MV-4-11 (cell line): ENCODE results near the gene FCGR3B.
A peak's percentile ranks its signal among the peaks of the same experiment; 100 is the strongest.
"Not testable (repeated sequence)": the region's sequence is repeated elsewhere in the genome, so short reads cannot be mapped to it uniquely, and the experiment has no call there.

Source experiments
- DNase-seq: peaks from one replicate; lab custom pipeline; 2025; lab: John Stamatoyannopoulos, UW

Gene FCGR3B

DNA sequence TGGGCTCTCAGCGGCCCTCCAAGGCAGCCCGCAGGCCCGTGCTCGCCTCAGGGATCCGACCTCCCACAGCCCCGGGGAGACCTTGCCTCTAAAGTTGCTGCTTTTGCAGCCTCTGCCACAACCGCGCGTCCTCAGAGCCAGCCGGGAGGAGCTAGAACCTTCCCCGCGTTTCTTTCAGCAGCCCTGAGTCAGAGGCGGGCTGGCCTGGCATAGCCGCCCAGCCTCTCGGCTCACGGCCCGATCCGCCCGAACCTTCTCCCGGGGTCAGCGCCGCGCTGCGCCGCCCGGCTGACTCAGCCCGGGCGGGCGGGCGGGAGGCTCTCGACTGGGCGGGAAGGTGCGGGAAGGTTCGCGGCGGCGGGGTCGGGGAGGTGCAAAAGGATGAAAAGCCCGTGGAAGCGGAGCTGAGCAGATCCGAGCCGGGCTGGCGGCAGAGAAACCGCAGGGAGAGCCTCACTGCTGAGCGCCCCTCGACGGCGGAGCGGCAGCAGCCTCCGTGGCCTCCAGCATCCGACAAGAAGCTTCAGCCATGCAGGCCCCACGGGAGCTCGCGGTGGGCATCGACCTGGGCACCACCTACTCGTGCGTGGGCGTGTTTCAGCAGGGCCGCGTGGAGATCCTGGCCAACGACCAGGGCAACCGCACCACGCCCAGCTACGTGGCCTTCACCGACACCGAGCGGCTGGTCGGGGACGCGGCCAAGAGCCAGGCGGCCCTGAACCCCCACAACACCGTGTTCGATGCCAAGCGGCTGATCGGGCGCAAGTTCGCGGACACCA lies 25.0 kb downstream of the FCGR3B start:
- DNase-seq = not testable (repeated sequence)

DNA sequence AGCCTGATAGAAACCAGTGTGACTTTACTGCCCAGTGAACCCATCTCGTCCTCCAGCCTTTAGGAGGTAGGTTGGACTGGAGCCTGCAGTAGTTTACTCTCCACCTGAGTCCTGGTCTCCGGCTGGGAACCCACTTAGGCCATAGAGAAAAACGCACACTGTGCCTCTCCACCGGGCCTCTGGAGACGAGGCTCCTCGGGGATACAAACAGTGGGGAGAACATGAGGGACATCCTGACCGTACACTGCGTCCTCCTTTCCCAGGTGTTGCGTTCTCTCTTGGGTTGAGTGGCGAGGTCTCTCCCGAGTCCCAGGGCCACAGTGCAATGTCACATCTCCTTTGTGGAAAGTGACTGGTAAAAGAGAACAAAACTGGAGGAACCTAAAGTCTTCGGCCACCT lies 26.0 kb downstream of the FCGR3B start:
- not testable (repeated sequence) for DNase-seq

DNA sequence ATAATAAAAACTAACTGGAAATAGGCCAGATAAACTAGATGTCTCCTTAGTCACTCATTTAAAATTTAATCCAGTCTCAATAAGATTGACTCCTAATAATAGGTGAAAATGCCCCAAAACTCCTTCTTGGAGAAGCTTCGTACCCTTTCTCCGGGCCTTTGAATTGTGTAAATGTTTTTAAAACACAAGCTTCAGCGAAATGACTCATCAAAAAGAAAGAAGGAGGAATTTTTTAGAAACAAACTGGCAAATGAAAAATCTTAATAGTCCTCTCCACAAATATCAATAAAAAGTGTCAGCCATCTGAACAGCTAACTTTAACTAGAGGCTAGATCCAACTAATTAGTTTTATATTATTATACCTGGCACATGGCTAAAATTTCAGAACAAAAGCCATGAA lies 33.9 kb downstream of the FCGR3B start:
- DNase-seq = not testable (repeated sequence)

DNA sequence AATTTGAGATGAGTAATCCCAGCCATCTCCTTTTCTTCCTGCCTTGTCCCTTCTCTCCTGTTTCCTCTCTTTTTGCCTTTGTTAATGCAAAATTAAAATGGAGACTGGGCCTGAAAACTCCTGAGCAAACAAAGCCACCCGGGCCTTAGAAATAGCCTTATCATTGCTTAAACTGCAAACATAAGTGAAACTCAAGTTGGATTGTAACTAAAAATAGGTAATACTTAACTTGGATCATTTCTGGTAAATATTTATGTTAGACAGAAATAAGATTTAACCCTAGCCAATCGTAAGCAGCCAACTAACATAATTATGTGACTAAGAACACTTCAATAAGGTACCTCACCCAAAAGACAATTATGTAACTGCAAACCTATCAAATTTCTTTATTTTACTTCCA lies 35.4 kb downstream of the FCGR3B start:
- DNase-seq = not testable (repeated sequence)

DNA sequence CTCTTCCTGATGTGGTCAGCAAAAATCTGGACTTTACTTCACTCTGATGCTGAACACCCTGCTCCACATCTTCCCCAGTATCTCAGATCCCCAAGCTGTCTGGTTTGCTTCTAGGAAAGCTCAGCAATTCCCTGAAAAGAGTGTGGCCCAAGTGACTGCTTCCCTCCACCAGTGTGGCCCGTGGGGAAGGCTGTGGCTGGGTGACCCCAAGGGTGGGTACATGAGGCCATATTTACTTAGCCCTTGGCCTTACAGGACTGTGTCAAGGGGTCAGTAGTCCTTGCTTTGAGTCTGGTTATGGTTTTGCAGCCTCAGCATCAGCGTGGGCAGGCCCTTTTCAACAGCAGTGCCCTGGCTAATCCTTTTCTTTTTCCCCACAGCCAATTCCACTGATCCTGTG lies 35.8 kb downstream of the FCGR3B start:
- not testable (repeated sequence) for DNase-seq

DNA sequence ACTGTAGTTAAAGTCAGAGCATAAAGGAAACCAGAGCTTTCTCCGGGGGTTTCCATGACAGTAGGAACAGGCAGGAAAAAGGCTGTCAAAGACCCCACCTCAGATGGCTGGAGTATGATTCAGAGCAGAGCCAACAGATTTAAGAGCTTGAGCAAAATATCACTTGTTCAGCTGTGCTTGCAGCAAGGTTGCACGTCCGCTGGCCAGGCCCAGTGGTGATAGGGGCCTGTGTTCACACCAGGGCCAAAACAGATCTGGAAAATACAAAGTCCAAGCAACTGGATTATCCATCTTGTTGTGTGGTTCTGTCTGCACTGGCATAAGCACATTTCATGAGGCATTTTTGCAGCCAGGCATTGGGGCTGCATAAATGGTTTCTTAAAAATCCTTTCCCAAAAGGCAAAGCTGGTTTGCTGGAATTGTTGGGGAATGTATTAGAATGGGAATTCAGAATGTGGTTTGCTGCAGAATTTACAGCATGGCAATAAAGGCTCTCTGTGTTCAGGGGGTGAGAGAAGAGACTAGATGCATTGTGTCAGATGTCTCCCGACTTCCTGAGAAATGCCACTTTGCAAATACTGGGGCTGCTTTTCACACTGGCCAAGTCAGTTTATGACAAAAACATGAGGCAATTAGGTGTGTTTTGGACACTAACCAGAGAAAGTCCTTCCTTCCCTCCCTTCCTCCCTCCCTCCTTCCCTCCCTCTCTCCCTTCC lies 36.5 kb downstream of the FCGR3B start:
- not testable (repeated sequence) for DNase-seq

DNA sequence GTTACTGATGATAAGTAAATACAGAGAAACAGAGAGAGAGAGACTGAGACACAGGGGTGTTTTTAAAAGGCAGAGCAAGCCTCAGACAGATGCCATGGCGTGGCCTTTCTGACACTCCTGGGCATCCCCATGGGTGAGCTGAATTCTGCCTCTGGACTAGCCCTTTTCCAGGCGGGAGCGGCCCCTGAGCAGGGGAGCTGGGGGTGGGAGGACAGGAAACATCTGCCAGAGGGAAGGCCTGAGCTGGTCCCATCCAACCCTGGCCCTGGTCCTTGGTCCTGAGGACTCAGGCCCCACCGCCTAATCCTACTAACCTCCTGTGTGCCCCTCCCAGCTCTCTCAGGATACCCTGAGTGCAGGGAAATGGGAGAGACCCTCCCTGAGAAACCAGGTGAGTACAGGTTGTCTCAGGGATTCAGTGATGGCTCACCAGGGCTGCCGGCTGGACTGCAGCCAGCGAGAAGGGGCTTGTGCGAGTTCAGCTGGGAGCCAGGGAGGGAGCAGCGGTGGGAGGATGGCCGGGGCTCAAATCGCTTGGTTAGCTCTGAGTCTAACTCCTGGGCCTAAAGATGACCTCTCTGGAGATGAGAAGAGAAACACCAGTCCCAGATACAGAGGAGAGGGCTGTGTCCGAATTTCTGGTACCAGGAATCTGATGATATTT lies 37.8 kb downstream of the FCGR3B start:
- DNase-seq = not testable (repeated sequence)

DNA sequence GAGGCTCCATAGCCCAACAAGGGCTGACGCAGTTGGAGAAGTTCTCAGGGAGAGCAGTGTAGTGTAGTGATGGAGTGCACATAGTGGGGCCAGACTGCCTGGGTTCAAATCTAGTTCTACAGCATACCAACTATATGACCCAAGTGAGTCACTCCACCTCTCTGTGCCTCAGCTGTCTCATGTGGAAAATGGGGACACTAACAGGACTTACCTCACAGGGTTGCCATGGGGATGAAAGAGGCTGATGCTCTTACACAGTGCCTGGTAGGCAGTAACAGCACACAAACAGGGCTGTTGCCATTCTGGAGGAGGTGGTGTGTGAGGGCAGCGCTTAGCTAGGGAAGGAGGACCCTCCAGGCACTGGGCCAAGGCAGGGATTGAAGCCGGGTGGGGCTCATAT lies 38.4 kb downstream of the FCGR3B start:
- not testable (repeated sequence) for DNase-seq

DNA sequence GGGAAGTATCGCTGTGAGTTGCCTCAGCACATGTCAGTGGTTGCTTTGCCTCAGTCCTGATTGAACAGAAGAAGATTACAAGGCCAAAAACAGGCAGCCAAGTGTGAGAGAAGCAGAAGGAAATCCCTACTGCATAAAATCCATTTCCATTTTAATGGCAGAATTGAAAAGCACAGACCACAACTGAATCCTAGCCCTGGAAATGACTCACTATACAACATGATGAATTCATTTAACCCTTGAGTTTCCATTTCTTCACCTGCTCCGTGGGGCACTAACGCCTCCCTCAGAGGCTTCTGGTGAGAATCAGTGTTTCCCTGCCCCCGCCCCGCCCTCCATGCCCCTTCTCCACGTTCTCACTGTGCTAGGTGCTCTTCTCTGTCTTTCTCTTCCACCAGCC lies 41.1 kb downstream of the FCGR3B start:
- DNase-seq = peak; percentile 23

DNA sequence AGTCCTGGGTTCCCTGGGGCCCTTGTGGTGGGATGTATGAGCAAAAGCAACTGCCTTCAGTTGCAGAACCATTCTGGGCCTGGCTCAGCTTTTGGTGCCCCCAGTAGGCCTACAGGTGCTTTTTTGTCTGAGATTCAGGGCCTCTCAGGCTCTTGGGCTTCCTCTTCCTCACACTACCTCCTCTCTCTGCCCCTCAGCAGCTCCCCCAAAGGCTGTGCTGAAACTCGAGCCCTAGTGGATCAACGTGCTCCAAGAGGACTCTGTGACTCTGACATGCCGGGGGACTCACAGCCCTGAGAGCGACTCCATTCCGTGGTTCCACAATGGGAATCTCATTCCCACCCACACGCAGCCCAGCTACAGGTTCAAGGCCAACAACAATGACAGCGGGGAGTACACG lies 41.6 kb downstream of the FCGR3B start:
- DNase-seq = not testable (repeated sequence)

DNA sequence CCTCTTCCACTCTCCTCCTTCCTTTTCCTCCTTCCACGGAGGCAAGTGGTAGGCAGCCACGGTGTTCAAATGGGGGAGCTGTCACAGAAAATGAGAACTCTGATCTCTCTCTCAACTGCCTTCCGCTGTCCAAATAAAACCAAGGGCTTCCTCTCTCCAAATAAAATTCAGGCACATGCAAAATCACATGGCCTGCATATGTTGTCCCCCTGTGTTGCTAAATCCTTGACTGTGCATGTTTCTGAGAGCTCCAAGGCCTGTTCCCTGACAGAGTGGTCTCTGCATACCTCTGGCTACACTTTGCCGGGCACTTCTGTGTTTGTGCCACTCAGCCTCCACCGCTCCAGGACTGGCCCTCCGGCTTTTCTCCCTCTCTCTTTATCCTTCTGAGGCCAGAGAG lies 42.4 kb downstream of the FCGR3B start:
- not testable (repeated sequence) for DNase-seq

DNA sequence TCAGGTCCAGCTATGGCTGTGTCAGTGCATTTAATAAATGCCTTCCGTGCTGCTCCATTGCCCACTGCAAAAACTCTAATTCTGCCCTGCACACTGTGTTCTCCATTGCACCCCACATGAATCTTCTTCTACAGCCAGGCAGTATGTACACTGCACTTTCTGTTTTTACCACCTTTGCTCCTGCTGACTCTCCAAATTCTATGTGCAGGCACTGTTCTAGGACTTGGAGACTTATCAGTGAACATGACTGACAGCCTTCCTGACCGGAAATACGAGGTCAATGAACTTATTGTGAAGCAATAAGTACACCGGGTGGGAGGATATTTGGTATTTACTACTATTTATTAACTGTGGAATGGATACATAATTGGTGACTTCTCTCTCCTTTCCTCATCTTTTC lies 48.1 kb downstream of the FCGR3B start:
- not testable (repeated sequence) for DNase-seq

DNA sequence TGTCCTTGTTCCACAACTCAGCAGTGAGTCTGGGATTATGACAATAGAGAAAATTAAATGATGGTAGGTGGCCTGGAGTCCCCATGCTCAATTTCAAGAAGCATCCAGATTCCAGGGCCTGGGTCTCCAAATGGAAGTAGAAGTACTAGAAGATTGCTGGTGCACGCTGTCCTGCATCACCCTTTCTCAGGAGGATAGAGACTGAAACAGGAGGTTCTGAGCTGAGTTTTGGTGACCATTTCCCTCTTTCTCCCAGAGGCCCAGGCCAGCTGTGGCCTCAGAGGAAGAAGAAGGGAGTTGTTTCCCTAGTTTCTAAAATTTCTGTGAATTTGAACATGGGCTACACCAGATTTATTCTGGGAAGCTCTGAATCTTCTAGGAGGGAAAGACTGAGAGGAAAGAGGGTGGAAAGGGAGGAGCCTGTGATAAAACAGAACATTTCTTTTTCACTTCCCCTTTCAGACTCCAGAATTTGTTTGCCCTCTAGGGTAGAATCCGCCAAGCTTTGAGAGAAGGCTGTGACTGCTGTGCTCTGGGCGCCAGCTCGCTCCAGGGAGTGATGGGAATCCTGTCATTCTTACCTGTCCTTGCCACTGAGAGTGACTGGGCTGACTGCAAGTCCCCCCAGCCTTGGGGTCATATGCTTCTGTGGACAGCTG lies 50.0 kb downstream of the FCGR3B start:
- DNase-seq = not testable (repeated sequence)

DNA sequence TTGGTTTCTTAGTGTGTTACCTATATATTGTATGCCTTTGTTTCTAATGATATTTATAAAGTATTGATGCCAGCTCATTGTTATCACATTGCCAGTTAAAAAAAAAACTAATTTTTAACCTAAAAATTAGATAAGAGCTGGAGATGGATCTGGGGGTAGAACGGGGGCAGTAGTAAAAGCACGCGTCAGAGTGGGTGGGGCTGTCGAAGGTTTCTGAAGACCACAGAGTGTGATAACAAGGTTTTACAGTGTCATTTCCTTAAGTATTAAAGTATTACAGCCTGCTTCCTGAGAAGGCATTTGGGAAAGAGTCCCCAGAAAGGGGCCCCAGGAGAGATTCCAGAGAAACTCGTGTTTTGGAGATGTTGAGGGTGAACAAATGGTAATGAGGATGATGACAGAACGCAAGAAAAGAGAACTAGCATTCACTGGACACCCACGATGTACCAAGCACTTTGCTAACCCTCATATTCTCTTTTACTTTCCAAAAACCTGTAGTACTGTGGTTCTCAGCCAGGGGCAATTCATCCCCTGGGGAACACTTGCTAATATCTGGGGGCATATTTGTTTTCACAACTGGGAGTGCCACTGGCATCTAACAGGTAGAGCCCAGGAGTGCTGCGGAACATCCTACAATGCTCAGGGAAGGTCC lies 51.0 kb downstream of the FCGR3B start:
- not testable (repeated sequence) for DNase-seq

DNA sequence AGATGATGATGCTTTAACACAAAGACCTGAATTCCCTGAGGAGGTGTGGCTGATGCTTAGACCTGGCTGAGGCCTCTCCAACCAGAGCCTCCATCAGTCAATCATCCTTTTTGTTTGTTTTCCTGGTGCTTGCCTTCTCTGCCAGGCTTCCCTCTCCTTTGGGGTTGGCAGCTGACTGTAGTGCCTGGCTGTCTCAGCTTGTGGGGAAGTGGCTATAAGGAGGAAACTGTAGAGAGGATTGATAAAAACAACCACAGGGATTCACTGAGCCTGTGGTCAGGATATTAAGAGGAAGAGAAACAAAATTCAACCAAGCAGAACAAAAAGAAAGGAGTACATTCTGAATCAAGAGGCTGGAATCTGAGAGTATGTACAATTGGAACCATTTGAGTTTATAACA lies 54.3 kb downstream of the FCGR3B start:
- not testable (repeated sequence) for DNase-seq
